Stimulated activated naive CD4-positive, alpha-beta T cell (primary cell): ENCODE results near the gene SVIL.
"Not testable (repeated sequence)": the region's sequence is repeated elsewhere in the genome, so short reads cannot be mapped to it uniquely, and the experiment has no call there.

Experiments used
- DNase-seq, 6 experiments: peaks; one replicate each; lab custom pipeline; 2025; lab: John Stamatoyannopoulos, UW

The SVIL gene

GRCh38 chr10:29575098-29575455 is 59.7 kb downstream of the SVIL start:
- DNase-seq = no peak

DNA sequence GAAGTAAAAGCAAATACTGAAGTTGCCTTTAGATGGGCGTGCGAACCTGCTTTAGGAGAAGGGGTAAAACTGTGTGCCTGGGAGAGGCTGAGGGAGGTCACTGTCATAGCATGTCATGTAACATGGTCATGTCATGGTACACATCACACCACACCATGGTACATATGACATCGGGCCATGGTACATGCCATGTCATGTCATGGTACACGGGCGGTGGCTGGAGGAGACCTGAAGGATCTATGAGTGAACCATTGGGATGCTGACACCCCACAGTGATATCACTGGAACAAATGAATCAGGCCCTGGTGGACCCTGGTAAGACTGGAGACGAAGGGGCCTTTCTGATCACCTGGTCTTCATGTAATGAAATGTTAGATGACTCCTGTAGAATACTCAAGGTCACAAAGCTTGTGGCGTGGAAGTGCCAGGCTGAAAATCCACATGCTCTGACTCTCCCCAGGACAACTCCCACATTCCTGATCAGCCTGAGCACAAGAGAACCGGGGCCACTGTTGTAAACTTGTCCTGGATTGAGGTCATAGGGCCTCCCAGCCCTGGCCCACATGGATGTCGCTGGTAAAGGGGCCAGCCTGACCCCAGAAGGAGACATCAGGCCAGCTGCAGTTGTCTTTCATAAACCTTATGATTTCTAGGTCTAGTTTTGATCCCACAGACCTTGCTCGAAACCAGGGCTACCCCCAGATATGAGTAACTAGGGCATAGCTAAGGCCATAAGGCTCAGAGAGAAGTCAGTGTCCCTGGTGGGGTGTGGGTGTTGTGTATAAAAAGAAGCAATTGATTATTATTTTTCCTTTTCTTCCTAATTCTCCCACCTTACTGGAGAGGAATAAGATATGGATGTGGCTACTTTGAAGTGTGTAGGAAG is 60.3 kb downstream of the SVIL start:
- DNase-seq = not testable (repeated sequence)

GRCh38 chr10:29570248-29570647 is 64.5 kb downstream of the SVIL start:
- DNase-seq = not testable (repeated sequence)

- no peak for DNase-seq
These were observed 65.0 kb downstream of the SVIL start for GRCh38 chr10:29569795-29570194.

DNA sequence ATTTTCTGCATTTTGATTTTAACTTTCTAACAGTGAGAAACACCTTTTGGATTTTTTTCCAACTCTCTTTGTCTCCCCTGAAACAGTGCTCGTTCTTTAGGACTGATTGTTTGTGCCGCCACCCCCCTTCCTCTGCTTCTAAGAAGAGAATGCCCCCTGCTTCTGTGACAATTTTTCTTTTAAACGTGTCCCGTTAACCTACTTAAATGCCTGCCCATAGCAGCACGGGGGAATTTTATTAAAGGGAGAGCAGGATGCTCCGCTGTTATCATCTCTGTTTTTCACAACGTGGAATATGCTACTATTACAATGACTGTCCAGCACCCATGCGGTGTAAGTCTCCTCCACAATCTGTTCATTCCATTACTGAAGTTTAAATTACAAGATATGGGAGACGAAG is 67.8 kb downstream of the SVIL start:
- no peak for DNase-seq

- DNase-seq = not testable (repeated sequence)
These were observed 68.6 kb downstream of the SVIL start for GRCh38 chr10:29566209-29566608.

GRCh38 chr10:29563420-29564035 is 71.2 kb downstream of the SVIL start:
- no peak for DNase-seq

DNA sequence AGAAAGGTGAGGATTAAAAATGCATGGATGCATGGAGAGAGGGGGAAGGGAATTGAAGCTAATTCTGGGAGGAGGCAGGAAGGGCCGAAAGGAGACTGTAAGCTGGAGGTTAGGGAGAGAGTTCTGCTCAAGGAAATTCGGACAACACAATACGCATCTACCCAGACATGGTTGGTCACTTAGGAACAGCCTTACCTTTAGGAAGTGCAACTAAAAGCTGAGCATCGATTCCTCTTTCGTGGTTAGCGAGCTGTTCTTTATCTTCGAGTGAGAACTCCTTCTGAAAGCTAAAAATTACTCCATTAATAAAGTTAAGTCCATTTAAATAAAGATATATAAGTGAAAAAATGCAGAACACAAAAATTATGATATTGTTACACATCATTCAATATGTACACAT is 71.8 kb downstream of the SVIL start:
- not testable (repeated sequence) for DNase-seq

- DNase-seq = no peak
These were observed 74.8 kb downstream of the SVIL start for GRCh38 chr10:29559996-29560395.

DNA sequence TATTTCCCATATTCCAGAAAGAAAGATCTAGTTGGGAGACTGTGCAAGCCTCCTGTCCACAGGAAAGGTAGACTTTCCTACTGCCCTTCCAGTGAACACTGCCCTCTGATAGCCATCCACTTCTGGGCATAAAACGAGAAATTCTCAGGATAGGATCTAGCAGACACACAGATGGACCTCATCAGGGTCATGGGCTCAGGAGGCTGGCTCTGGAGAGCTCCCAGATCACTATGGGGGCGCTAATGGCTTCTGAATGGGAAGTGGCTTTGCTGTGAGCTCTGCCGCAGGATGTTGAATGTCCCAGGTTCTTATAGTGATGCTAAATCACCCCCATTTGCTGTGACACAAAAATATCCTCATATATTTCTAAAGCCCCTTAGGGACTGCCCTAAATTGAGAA is 77.1 kb downstream of the SVIL start:
- no peak for DNase-seq

- no peak for DNase-seq
These were observed 78.9 kb downstream of the SVIL start for GRCh38 chr10:29555746-29556481.

GRCh38 chr10:29555091-29555745 is 79.6 kb downstream of the SVIL start:
- no peak for DNase-seq

DNA sequence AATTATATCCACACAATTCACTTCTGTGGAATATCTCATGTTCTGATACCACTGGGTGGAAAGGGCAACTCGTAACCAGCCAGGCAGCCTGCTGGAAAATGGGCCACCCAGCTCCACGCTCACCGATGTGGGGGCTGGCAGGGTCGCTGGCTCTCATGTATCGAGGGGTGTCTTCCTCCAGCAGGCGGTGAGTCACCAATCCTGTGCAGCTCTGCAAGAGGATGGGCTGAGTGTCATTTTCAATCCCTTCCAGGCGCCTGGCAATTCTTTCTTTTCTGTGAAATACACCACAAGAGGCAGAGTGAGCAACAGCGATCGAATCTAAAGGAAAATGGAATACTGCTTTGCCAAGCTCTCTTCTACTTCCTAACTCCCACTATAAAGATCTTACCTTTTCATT is 80.1 kb downstream of the SVIL start:
- no peak for DNase-seq

GRCh38 chr10:29553544-29554250 is 81.1 kb downstream of the SVIL start:
- no peak for DNase-seq

- not testable (repeated sequence) for DNase-seq
These were observed 81.7 kb downstream of the SVIL start for GRCh38 chr10:29553116-29553515.

DNA sequence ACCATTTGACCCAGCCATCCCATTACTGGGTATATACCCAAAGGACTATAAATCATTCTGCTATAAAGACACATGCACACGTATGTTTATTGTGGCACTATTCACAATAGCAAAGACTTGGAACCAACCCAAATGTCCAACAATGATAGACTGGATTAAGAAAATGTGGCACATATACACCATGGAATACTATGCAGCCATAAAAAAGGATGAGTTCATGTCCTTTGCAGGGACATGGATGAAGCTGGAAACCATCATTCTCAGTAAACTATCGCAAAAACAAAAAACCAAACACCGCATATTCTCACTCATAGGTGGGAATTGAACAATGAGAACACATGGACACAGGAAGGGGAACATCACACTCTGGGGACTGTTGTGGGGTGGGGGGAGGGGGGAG is 85.3 kb downstream of the SVIL start:
- DNase-seq = not testable (repeated sequence)

- DNase-seq = no peak
These were observed 87.9 kb downstream of the SVIL start for GRCh38 chr10:29546773-29547313.

GRCh38 chr10:29545122-29545521 is 89.6 kb downstream of the SVIL start:
- DNase-seq = no peak

DNA sequence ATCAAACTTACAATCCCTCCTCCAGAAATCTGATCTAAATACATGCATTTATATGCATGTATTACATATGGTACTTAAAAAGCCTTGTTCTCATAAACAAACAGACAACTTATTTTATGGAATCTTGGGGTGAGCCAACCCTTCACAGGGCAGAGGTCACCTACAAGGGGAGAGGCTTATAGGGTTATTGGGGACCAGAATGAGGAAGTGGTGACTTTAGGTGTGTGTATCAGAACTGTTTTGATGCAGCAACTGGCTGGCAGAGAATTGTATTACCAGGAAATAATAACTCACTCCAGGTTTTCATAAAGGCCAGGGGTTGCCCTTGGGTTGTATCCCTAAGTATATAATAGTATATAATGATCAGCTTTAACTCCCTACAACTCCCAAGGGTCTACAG is 91.1 kb downstream of the SVIL start:
- no peak for DNase-seq

DNA sequence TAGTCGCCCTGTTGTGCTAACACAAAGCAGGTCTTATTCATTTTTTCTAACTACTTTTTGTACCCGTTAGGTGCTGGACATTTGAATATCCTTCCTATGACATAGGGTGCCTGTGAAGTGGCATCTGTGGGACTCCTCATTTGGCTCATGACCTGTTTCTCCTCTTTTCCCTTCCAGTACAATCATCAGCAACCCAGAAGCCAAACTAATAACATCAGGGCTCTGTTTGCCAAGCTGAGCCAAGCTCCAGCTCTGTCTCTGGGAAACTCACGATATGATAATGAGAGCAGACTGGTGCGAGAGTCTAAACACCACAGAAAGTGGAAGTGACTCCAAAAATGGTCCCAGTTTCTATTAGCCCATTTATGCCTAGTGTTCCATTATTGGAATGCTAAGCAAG is 92.0 kb downstream of the SVIL start:
- no peak for DNase-seq

- DNase-seq = no peak
These were observed 93.2 kb downstream of the SVIL start for GRCh38 chr10:29541422-29542210.
